Kidney capillary endothelial cell (primary cell): Measurements from ENCODE around the gene CLN3.
"Not testable (repeated sequence)": the region's sequence is repeated elsewhere in the genome, so short reads cannot be mapped to it uniquely, and the experiment has no call there.

Experiments
- DNase-seq: peaks from one replicate; pipeline ENCODE4 v3.0.0-alpha.2; 2018; ENCODE audit warnings: low spot score

The CLN3 gene

GRCh38 chr16:28494121-28494851 lies 2.4 kb upstream of the CLN3 start, which contains the start of gene APOBR:
TSS of gene APOBR (plus strand) at chr16:28494643. CDS start at chr16:28494682, 39 bp downstream.
- no peak for DNase-seq

GRCh38 chr16:28492511-28492910 lies 637 bp upstream of the CLN3 start:
- DNase-seq, result no peak

DNA sequence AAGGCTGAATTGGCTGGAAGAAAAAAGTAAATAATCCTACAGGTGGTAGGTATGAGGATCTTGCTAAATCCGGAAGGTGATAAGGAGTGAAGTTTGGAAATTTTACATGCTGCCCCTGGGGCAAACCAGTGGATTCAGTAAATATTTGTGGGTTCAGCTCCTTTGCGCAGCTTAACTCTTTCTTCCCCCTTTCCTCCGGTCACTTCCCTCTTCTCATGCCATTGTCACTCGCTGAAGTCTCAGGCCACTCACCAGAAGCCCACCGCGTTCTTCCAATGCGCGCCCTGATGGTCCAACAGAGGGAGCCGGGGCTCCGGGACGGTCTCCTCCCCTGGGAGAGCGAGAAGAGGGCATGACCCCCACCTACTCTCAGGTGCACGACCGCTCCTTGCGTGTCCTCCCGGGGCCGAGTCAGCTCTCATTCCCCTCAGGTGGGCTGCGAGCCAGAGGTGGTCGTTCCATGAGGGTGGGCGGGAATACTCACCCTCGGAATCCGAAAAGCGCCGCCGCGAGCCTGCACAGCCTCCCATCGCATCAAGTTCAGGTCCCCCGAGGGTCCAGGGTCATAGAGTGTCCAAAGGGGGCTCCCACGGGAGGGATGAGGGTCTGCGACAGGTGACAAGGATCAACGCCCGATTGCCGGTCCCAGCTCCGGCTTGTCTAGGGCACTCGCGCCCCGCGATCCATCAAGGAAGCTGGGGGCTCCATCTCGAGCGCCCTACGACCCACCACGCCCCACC lies 474 bp downstream of the CLN3 start:
- DNase-seq, result no peak

GRCh38 chr16:28486266-28486665 lies 5.6 kb downstream of the CLN3 start:
- no peak for DNase-seq

DNA sequence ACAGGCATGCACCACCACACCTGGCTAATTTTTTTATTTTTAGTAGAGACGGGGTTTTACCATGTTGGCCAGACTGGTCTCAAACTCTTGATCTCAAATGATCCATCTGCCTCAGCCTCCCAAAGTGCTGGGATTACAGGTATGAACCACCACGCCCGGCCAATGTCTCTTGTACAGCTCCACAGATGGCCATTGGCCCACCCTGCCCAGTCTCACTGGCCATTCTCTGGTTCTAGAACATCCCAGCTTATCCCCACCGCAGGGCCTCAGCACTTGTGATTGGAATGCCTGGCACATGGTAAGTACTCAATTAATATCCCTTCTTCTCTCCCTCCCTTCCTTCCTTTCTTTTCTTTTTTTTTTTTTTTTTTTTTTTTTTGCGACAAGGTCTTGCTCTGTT lies 8.5 kb downstream of the CLN3 start:
- DNase-seq, result not testable (repeated sequence)

DNA sequence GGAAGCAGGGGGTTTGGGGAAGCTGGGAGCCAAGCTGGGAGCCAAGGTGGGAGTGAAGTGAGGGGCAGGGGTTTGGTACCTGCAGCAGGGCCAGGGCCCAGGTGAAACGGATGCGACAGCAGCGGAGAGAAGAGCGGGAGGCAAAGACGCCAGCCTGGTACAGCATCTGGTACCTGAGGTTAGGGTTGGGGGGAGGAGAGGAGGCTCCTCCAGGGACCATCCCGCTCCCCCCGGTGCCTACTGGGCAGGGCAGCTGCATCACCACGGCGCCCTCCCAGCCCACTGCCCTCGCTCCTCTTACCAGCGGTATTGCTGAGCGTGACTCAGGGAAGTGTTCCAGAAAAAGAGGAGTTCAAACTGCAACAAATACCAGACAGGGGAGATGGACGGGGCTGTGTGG lies 9.8 kb downstream of the CLN3 start:
- no peak for DNase-seq

- DNase-seq, result no peak
Measured at GRCh38 chr16:28478506-28479180, 13.2 kb downstream of the CLN3 start.

GRCh38 chr16:28477311-28477920 lies 14.5 kb downstream of the CLN3 start:
- no peak for DNase-seq

- DNase-seq, result no peak
Measured at GRCh38 chr16:28475221-28475620, 16.7 kb downstream of the CLN3 start.

DNA sequence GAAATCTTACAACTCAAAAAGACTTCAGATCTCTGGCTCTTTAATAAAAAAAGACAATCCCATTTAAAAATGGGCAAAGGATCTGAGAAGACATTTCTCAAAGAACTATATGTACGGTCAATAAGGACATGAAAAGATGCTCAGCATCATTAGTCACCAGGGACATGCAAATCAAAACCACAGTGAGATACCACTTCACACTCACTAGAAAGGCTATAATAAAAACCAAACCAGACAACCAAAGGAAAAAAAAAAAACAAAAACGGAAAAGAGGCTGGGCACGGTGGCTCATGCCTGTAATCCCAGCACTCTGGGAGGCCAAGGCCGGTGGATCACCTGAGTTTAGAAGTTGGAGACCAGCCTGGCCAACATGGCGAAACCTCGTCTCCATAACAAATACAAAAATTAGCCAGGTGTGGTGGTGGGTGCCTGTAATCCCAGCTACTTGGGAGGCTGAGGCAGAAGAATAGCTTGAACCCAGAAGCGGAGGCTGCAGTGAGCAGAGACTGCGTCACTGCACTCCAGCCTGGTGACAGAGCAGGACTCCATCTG lies 18.1 kb downstream of the CLN3 start:
- DNase-seq, result no peak

DNA sequence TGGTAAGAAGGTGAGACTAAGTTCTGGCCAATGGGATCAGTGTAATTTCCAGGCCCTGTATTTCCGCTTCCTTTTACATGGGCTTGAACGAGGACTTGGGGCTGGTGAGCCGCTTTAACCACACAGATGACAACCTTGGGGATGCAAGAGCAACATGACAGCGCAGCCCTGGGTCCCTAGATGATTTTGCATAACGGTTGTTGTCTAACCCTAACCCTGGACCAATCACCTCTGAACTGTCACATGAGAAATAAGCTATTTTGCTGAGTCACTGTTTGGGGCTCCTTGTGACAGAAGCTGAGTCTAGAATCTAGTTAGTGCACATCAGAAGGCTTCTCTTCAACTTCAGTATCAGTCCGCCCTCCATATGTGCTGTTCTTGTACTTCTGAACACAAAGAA lies 44.8 kb downstream of the CLN3 start:
- DNase-seq, result not testable (repeated sequence)

DNA sequence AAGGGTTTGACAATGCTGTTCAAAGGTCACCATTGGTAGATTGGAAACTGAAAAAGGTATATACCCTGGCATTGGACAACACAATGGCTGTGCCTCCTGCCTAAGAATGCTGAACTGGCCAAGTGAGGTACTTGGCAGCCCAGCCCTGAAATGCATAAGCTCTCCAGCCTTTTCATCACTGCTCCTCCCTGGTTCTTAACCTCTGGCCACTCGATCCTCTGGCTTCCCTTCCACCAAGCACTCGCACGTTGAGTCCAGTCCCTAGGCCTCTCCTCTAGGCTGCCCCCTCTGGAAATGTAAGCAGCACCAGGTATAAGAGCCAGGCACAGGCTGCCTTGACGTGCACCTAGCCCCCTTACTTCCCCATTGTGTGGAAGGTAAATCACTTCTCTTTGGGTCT lies 45.5 kb downstream of the CLN3 start:
- DNase-seq, result not testable (repeated sequence)

DNA sequence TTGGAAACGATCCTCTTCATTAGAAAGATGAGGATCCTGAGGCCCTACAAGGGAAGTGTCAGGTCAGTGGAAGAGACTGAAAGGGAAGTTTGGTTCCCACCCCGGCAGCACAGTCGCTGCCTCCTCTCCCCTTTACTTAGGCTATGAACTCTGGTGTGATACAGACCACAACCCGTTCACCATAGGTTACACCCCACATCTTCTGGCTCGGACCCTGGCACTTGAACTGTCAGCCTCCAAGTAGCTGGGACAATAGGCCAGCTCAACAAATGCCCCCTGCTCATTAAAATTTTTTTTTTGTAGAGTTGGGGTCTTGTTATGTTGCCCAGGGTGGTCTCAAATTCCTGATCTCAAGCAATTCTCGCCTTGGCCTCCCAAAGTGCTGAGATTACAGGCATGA lies 47.9 kb downstream of the CLN3 start:
- not testable (repeated sequence) for DNase-seq

- DNase-seq, result not testable (repeated sequence)
Measured at GRCh38 chr16:28438899-28439298, 53.0 kb downstream of the CLN3 start.

- not testable (repeated sequence) for DNase-seq
Measured at GRCh38 chr16:28435340-28435739, 56.5 kb downstream of the CLN3 start.
